HEK293 (cell line): ENCODE results near the gene TBX5.

Experiments
- ZFP3 ChIP-seq: fragments of 450-650 bp; formaldehyde crosslinking; IDR thresholded peaks from 2 replicates; pipeline ENCODE4 v1.5.1; 2016; ENCODE audit warnings: low read depth, missing biosample characterization, missing genetic modification characterization
- ZNF16 ChIP-seq: fragments of 450-650 bp; formaldehyde crosslinking; IDR thresholded peaks from 2 replicates; pipeline ENCODE4 v1.5.1; 2016; ENCODE audit warnings: low read depth, missing biosample characterization, missing genetic modification characterization
- ZNF184 ChIP-seq: fragments of 450-650 bp; IDR thresholded peaks from 2 replicates; pipeline ENCODE4 v1.5.1; 2018; ENCODE audit warnings: missing biosample characterization, mild to moderate bottlenecking, missing genetic modification characterization
- ZNF274 ChIP-seq, 2 experiments: fragments of 200-500 bp in 1 of 2; fragments of 450-650 bp in 1 of 2; sonication (Bioruptor generic) in 1 of 2; formaldehyde crosslinking in 1 of 2; IDR thresholded peaks; 2 replicates each; pipeline versions ENCODE4 v1.5.1 to v1.6.1; 2014 to 2016; ENCODE audit warnings: borderline replicate concordance in 1 of 2, inconsistent platforms in 1 of 2, low read length in 1 of 2, missing biosample characterization in 1 of 2, missing genetic modification characterization in 1 of 2
- ZNF585B ChIP-seq: fragments of 450-650 bp; formaldehyde crosslinking; IDR thresholded peaks from 2 replicates; pipeline ENCODE4 v1.5.1; 2016; ENCODE audit warnings: missing biosample characterization, missing genetic modification characterization
- ZNF830 ChIP-seq: fragments of 450-650 bp; IDR thresholded peaks from 2 replicates; pipeline ENCODE4 v1.5.0; 2018; ENCODE audit warnings: missing biosample characterization, missing genetic modification characterization, low read depth, mild to moderate bottlenecking, moderate library complexity
- TF ChIP-seq, protein P1 (sequence below): fragments of 450-650 bp; formaldehyde crosslinking; IDR thresholded peaks from 2 replicates; pipeline ENCODE4 v1.5.1; 2016; ENCODE audit warnings: missing biosample characterization, missing genetic modification characterization
- TF ChIP-seq, protein P2 (sequence below): fragments of 450-650 bp; formaldehyde crosslinking; IDR thresholded peaks from 2 replicates; pipeline ENCODE4 v1.5.1; 2016; ENCODE audit warnings: missing biosample characterization, missing genetic modification characterization

DNA sequence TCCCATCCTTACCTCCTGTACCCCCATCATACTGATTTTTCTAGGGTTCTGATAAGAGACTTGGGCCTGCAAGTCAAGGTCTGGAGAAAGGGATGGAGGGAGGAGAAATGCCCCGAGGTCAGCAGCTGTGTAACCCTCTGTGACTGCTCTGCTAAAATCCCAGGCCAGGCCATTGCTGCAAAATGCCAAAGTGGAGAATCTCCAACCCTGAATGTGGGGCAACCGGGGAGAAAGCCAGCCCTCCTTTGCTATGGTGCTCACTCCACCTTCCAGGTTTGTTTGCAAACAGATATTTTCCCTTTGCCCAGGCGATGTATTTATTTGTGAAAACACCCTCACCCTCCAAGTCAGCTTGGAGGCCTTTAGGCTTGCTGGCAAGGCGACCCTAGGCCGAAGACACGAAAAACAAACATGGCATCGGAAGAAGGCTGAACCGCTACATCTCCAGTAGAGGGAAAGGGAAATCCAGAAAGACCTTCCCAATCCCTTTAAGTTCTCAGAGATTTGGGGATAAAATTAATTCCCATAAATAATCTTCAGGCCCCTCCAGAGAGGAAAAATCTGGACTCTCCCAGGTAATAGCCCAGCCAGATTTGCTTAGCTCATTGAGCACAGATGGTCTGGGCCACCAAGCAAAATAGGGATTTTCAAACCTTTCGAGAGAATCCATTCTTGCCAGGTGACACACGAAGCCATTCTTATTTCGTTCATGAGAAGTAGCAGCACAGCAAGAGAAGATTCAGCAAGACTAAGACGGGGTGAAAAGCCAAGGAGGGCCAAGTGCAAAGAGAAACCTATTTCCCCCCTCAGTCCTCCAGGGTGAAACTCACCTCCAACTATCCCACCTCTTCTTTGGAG lies 1.3 kb upstream of the TBX5 start:
- TF ChIP-seq, protein P1, sequence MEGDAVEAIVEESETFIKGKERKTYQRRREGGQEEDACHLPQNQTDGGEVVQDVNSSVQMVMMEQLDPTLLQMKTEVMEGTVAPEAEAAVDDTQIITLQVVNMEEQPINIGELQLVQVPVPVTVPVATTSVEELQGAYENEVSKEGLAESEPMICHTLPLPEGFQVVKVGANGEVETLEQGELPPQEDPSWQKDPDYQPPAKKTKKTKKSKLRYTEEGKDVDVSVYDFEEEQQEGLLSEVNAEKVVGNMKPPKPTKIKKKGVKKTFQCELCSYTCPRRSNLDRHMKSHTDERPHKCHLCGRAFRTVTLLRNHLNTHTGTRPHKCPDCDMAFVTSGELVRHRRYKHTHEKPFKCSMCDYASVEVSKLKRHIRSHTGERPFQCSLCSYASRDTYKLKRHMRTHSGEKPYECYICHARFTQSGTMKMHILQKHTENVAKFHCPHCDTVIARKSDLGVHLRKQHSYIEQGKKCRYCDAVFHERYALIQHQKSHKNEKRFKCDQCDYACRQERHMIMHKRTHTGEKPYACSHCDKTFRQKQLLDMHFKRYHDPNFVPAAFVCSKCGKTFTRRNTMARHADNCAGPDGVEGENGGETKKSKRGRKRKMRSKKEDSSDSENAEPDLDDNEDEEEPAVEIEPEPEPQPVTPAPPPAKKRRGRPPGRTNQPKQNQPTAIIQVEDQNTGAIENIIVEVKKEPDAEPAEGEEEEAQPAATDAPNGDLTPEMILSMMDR (tag by site-specific recombination) = no peak
- TF ChIP-seq ZFP3 (tag by site-specific recombination) (no peak), ZNF830 (no peak), ZNF184 (no peak), ZNF585B (no peak), ZNF16 (no peak), ZNF274 (IDR thresholded peaks at IDR 0.05; ENCODE audit: low read length) (no peak), ZNF274 (tag by site-specific recombination; IDR thresholded peaks at IDR 0.05; ENCODE audit: borderline replicate concordance) (no peak)
- TF ChIP-seq, protein P2, sequence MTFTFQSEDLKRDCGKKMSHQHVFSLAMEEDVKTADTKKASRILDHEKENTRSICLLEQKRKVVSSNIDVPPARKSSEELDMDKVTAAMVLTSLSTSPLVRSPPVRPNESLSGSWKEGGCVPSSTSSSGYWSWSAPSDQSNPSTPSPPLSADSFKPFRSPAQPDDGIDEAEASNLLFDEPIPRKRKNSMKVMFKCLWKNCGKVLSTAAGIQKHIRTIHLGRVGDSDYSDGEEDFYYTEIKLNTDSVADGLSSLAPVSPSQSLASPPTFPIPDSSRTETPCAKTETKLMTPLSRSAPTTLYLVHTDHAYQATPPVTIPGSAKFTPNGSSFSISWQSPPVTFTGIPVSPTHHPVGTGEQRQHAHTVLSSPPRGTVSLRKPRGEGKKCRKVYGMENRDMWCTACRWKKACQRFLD (tag by site-specific recombination) = no peak
